NCI-H2171 (cell line): Measurements from ENCODE around the gene TRANK1.
A peak's percentile ranks its signal among the peaks of the same experiment; 100 is the strongest.
"Not testable (repeated sequence)": the region's sequence is repeated elsewhere in the genome, so short reads cannot be mapped to it uniquely, and the experiment has no call there.

ENCODE experiments used
- DNase-seq: peaks from one replicate; lab custom pipeline; 2025; lab: John Stamatoyannopoulos, UW

TRANK1 gene

GRCh38 chr3:36944641-36945270 lies at the start of gene TRANK1:
TSS of gene TRANK1 (minus strand) at chr3:36945054. CDS start at chr3:36944809, 245 bp downstream.
- DNase-seq = no peak

DNA sequence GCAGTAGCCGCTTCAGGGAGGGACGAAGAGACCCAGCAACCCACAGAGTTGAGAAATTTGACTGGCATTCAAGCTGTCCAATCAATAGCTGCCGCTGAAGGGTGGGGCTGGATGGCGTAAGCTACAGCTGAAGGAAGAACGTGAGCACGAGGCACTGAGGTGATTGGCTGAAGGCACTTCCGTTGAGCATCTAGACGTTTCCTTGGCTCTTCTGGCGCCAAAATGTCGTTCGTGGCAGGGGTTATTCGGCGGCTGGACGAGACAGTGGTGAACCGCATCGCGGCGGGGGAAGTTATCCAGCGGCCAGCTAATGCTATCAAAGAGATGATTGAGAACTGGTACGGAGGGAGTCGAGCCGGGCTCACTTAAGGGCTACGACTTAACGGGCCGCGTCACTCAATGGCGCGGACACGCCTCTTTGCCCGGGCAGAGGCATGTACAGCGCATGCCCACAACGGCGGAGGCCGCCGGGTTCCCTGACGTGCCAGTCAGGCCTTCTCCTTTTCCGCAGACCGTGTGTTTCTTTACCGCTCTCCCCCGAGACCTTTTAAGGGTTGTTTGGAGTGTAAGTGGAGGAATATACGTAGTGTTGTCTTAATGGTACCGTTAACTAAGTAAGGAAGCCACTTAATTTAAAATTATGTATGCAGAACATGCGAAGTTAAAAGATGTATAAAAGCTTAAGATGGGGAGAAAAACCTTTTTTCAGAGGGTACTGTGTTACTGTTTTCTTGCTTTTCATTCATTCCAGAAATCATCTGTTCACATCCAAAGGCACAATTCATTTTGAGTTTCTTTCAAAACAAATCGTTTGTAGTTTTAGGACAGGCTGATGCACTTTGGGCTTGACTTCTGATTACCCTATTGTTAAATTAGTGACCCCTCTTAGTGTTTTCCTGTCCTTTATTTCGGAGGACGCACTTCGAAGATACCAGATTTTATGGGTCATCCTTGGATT lies 48.8 kb upstream of the TRANK1 start, which contains the start of gene MLH1:
TSS of gene MLH1 (plus strand) at position 193 of the 958 bp plus-strand sequence. CDS start at position 223, 30 bp downstream.
- DNase-seq = no peak

DNA sequence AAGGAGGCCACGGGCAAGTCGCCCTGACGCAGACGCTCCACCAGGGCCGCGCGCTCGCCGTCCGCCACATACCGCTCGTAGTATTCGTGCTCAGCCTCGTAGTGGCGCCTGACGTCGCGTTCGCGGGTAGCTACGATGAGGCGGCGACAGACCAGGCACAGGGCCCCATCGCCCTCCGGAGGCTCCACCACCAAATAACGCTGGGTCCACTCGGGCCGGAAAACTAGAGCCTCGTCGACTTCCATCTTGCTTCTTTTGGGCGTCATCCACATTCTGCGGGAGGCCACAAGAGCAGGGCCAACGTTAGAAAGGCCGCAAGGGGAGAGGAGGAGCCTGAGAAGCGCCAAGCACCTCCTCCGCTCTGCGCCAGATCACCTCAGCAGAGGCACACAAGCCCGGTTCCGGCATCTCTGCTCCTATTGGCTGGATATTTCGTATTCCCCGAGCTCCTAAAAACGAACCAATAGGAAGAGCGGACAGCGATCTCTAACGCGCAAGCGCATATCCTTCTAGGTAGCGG lies 48.0 kb upstream of the TRANK1 start, which contains the start of gene EPM2AIP1:
TSS of gene EPM2AIP1 (minus strand) at position 326 of the 520 bp plus-strand sequence. CDS start at position 272, 54 bp downstream.
- DNase-seq = no peak

- no peak for DNase-seq
These were observed 47.3 kb upstream of the TRANK1 start for GRCh38 chr3:36991923-36992805.

DNA sequence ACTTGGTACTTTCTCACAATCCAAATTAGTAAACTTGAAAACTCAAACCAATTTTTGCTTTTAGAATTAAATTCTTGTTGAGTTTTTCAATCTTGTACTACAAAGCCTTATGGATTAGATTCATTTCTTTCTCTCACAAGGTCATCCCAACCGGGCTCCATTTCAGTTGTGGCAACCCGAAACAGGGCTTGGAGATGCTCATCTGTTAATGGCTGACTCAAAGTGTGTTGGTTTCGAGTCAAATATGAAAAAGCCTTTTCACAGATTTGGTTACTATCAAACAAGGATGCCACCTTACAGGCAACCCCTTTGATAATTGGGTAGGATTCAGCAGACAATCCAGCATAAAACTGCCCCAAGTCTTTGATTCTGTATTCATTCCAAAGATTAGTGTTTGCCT lies 46.3 kb upstream of the TRANK1 start:
- no peak for DNase-seq

GRCh38 chr3:36989568-36989967 lies 44.7 kb upstream of the TRANK1 start:
- DNase-seq = no peak

DNA sequence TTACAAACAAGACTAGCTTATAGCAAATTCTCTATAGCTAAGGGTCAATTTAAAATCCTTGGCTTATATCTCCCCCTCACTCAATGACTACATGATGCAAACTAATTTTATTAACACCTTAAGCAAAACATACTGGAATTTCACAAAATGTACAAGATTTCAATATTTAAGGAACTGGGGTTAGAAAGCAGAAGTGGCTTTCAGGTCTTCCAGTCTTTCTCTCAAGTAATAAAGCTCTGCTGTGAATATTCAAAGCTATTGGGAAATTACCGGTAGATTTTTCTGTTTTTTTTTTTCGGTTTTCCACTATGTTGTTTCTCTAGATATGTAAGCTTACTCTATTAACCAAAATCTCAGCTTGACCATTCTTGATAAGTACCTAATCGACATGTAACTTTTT lies 44.2 kb upstream of the TRANK1 start:
- DNase-seq = no peak

DNA sequence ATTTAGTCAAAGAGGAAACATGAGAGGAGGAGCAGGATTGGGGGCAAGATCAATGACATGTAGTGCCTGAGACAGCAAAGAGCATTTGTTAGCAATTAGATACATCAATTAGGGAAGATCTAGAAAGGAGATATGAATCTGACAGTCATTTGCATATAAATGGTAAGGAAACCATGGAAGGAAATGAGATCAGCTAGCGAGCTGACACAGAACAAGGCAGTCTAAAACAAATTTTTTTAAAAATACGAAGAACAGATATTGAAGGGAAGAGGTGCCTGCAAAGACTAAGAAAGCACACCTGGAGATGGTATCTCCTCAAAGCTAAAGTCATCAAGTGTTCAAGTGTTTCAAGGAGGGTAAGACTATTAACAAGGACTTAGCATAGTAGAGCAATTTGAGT lies 43.5 kb upstream of the TRANK1 start:
- DNase-seq = no peak

DNA sequence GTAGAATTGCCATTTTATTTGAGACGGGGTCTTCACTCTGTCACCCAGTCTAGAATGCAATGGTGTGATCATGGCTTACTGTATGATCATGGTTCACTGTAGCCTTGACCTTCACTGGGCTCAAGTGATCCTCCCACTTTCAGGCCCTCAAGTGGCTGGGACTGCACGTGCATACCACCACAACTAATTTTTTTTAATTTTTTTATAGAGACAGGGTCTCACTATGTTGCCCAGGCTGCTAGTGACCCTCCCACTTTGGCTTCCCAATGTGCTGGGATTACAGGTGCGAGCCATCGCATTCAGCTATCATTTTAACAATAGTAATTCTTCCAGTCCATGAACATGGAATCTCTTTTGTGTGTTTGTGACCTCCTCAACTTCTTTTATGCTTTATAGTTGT lies 36.2 kb upstream of the TRANK1 start:
- DNase-seq = no peak

DNA sequence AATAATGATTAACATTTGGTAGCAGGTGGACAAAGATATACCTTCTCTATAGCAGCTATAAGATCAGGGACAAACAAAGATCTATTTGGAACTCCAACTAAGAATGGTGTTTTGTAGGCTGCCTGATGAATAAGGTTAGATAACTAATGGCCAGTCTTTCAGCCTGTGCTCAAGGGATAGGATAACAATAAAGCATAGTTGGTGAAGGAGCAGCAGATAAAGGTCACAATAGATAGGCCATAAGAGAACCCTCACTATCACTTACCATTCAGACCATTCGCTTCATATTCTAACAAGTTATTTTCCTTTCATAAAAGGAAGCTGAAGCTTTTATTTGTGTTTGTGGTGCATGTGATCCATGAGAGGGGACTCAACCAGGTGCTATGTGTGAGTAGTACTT lies 28.3 kb upstream of the TRANK1 start:
- no peak for DNase-seq

DNA sequence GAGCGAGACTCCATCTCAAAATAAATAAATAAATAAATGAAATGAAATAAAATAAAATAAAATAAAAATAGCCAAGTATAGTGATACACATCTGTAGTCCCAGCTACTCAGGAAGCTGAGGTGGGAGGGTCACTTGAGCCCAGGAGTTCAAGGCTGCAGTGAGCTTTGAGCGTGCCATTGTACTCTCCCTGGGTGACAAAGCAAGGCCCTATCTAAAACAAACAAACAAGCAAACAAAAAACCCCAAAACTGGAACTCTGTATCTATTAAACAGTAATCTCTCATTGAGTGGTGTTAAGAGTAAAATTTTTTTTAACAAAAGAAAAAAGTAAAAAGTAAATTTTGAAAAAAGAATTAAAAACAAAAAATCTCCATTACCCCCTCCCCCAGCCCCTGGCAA lies 27.3 kb upstream of the TRANK1 start:
- no peak for DNase-seq

DNA sequence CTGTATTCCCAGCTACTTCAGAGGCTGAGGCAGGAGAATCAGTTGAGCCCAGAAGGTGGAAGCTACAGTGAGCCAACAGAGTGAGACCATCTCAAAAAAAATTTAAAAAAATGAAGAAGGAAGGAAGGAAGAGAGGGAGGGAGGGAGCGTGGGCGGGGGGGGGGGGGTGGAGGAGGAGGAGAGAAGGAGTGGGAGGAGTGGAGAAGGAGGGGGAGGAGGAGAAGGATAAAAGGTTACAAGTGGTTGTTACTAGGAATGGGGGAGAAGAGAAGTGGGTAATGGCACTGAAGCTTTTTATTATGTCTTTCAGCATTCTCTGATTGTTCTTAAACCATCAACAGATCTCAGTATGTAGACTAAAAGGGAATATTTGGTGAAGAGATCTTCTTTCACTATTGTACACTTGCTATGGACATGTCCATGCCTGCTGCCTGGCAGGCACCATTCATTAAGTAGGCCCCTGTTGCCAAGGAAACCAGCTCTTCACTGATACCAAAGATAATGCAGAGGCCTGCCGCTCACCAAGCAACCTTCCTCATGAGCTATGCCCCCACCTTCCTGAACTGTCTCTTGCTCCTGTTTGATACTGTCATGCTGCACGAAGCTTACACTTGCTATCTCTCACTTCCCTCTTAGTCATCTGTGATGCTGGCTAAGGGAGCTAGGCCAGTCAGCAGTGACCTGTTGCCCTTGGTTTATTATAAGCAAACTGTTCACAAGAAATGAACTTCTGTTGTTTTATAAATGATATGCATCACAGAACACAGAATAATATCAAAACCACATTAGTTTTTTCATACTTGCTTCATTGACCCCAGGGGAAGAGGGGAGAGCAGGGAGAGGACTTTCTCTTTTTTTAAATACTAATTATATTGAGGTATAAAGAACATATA lies 24.9 kb upstream of the TRANK1 start:
- DNase-seq = peak; percentile 71

GRCh38 chr3:36969085-36969484 lies 24.2 kb upstream of the TRANK1 start:
- no peak for DNase-seq

GRCh38 chr3:36965440-36965839 lies 20.6 kb upstream of the TRANK1 start:
- no peak for DNase-seq

DNA sequence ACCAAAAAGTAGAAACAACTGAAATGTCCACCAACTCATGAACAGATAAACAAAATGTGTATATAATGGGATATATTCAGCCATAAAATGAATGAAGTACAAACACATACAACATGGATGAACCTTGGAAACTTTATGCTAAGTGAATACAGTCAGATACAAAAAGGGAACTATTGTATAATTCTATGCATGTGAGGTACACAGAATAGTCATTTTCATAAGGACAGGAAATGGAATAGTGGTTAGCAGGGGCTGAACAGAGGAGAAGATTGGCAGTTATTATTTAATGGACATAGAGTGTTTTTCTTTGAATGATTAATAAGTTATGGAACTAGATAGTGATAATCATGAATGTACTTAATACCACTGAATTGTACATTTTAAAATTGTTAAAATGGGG lies 20.0 kb upstream of the TRANK1 start:
- no peak for DNase-seq

GRCh38 chr3:36964331-36964730 lies 19.5 kb upstream of the TRANK1 start:
- DNase-seq = no peak

DNA sequence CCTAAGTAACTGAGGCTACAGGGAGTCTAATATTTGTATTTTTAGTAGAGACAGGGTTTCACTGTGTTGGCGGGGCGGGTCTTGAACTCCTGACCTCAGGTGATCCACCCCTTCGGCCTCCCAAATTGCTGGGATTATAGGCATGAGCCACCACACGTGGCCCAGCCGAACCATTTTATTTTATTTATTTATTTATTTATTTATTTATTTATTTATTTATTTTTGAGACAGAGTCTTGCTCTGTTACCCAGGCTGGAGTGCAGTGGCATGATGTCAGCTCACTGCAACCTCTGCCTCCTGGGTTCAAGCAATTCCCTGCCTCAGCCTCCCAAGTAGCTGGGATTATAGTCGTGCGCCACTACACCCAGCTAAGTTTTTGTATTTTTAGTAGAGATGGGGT lies 18.2 kb upstream of the TRANK1 start:
- DNase-seq = not testable (repeated sequence)

- no peak for DNase-seq
These were observed 15.6 kb upstream of the TRANK1 start for GRCh38 chr3:36960502-36960901.

DNA sequence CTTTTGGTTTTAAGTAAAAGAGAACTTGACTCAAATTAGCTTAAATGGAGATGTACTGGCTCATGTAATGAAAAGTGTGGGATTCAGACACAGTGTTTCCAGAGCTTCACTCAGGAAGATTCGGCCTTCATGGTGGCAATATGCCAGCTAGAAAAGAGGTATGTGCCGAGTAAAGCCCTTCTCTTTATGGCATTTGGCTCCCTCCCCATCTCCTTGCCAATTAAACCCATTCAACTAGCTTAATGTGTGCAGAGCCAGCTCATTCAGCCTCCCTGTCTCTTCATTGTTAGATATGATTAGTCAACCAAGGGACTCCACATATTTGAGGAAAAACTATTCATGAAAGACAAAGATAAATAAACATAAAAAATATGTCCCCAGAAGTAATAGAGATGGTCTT lies 15.0 kb upstream of the TRANK1 start:
- no peak for DNase-seq

GRCh38 chr3:36957862-36958686 lies 13.2 kb upstream of the TRANK1 start:
- no peak for DNase-seq
